ENCODE results near the gene CCDC74B.
"Not testable (repeated sequence)": the region's sequence is repeated elsewhere in the genome, so short reads cannot be mapped to it uniquely, and the experiment has no call there.

CCDC74B gene

GRCh38 chr2:130166611-130167010, 21.7 kb upstream of the CCDC74B start:
- not testable (repeated sequence) for DNase-seq (ENCODE audit: low read depth)

GRCh38 chr2:130165293-130166016, 20.5 kb upstream of the CCDC74B start:
- DNase-seq (ENCODE audit: low read depth): no peak

- DNase-seq (ENCODE audit: low read depth): no peak
Measured at GRCh38 chr2:130162968-130163367, 18.1 kb upstream of the CCDC74B start.

- not testable (repeated sequence) for DNase-seq (ENCODE audit: low read depth)
Measured at GRCh38 chr2:130162486-130162885, 17.6 kb upstream of the CCDC74B start.

GRCh38 chr2:130160838-130161705, 16.2 kb upstream of the CCDC74B start:
- not testable (repeated sequence) for DNase-seq (ENCODE audit: low read depth)

- no peak for DNase-seq (ENCODE audit: low read depth)
Measured at GRCh38 chr2:130160131-130160530, 15.2 kb upstream of the CCDC74B start.

GRCh38 chr2:130159376-130159775, 14.5 kb upstream of the CCDC74B start:
- not testable (repeated sequence) for DNase-seq (ENCODE audit: low read depth)

- no peak for DNase-seq (ENCODE audit: low read depth)
Measured at GRCh38 chr2:130158631-130159030, 13.7 kb upstream of the CCDC74B start.

GRCh38 chr2:130157825-130158514, 13.1 kb upstream of the CCDC74B start:
- DNase-seq (ENCODE audit: low read depth): not testable (repeated sequence)

- DNase-seq (ENCODE audit: low read depth): not testable (repeated sequence)
Measured at GRCh38 chr2:130157354-130157753, 12.4 kb upstream of the CCDC74B start.

- no peak for DNase-seq (ENCODE audit: low read depth)
Measured at GRCh38 chr2:130156624-130157004, 11.7 kb upstream of the CCDC74B start.

- DNase-seq (ENCODE audit: low read depth): not testable (repeated sequence)
Measured at GRCh38 chr2:130155956-130156623, 11.2 kb upstream of the CCDC74B start.

- DNase-seq (ENCODE audit: low read depth): no peak
Measured at GRCh38 chr2:130154773-130155765, 10.2 kb upstream of the CCDC74B start.

GRCh38 chr2:130154423-130154770, 9.5 kb upstream of the CCDC74B start:
- DNase-seq (ENCODE audit: low read depth): not testable (repeated sequence)

- not testable (repeated sequence) for DNase-seq (ENCODE audit: low read depth)
Measured at GRCh38 chr2:130153721-130154422, 9.0 kb upstream of the CCDC74B start.

GRCh38 chr2:130152816-130153595, 8.1 kb upstream of the CCDC74B start:
- DNase-seq (ENCODE audit: low read depth): no peak

GRCh38 chr2:130152136-130152815, 7.4 kb upstream of the CCDC74B start:
- not testable (repeated sequence) for DNase-seq (ENCODE audit: low read depth)

- not testable (repeated sequence) for DNase-seq (ENCODE audit: low read depth)
Measured at GRCh38 chr2:130151145-130151512, 6.2 kb upstream of the CCDC74B start.
